Astrocyte (in vitro differentiated cells and primary cell): ENCODE results near the gene TGFB1. TPM values are rescaled to one million over a fixed set of nuclear protein-coding genes. Genes with fewer than 3 reads are reported as not detected.

ENCODE experiments used
- DNase-seq: peaks from one replicate; pipeline ENCODE4 v3.0.0-alpha.2; 2010; ENCODE audit warnings: low read depth
- FAIRE-seq: peaks from 2 replicates; lab custom pipeline; 2011; peaks lifted over from hg19 to GRCh38; lab: Jason Lieb, UNC
- H2AFZ ChIP-seq: 2 replicates; pipeline ENCODE4 v1.6.0; 2012; ENCODE audit warnings: low read depth, low read length, inconsistent platforms
- H3K27ac ChIP-seq: 2 replicates; pipeline ENCODE4 v1.5.1; 2011; ENCODE audit warnings: low read depth, low read length, inconsistent platforms
- H3K27me3 ChIP-seq: 2 replicates; pipeline ENCODE4 v1.6.0; 2011; ENCODE audit warnings: low read length, inconsistent platforms; ENCODE audit not compliant: insufficient read depth
- H3K36me3 ChIP-seq: 2 replicates; pipeline ENCODE4 v1.5.1; 2011; ENCODE audit warnings: low read length, inconsistent platforms; ENCODE audit not compliant: insufficient read depth
- H3K4me1 ChIP-seq: 2 replicates; pipeline ENCODE4 v1.5.1; 2011; ENCODE audit warnings: low read length, inconsistent platforms; ENCODE audit not compliant: insufficient read depth
- H3K4me2 ChIP-seq: 2 replicates; pipeline ENCODE4 v1.6.0; 2012; ENCODE audit warnings: low read length, inconsistent platforms
- H3K4me3 ChIP-seq: 2 replicates; pipeline ENCODE4 v1.5.1; 2011; ENCODE audit warnings: low read depth, mild to moderate bottlenecking, low read length, inconsistent platforms; ENCODE audit not compliant: insufficient read depth
- H3K79me2 ChIP-seq: 2 replicates; pipeline ENCODE4 v1.6.0; 2012; ENCODE audit warnings: mild to moderate bottlenecking, low read length, inconsistent platforms; ENCODE audit not compliant: insufficient read depth
- H3K9ac ChIP-seq: 2 replicates; pipeline ENCODE4 v1.6.0; 2012; ENCODE audit warnings: mild to moderate bottlenecking, low read length, inconsistent platforms
- H3K9me3 ChIP-seq: 2 replicates; pipeline ENCODE4 v1.5.1; 2012; ENCODE audit warnings: low read depth, mild to moderate bottlenecking, low read length, inconsistent platforms; ENCODE audit not compliant: insufficient read depth
- H4K20me1 ChIP-seq: 2 replicates; pipeline ENCODE4 v1.6.0; 2012; ENCODE audit warnings: low read length, inconsistent platforms; ENCODE audit not compliant: insufficient read depth
- H3K27ac Mint-ChIP-seq: one replicate; pipeline ENCODE4 v1.8.0; 2021; ENCODE audit warnings: mild to moderate bottlenecking, mixed read lengths; ENCODE audit not compliant: unreplicated experiment
- H3K27me3 Mint-ChIP-seq: one replicate; pipeline ENCODE4 v1.8.0; 2021; ENCODE audit warnings: low read depth, mixed read lengths; ENCODE audit not compliant: unreplicated experiment
- H3K36me3 Mint-ChIP-seq: one replicate; pipeline ENCODE4 v1.8.0; 2021; ENCODE audit warnings: low read depth, mixed read lengths; ENCODE audit not compliant: unreplicated experiment
- H3K4me1 Mint-ChIP-seq: one replicate; pipeline ENCODE4 v1.8.0; 2021; ENCODE audit warnings: low read depth, mixed read lengths; ENCODE audit not compliant: unreplicated experiment
- H3K4me3 Mint-ChIP-seq: one replicate; pipeline ENCODE4 v1.8.0; 2021; ENCODE audit warnings: mild to moderate bottlenecking, moderate library complexity, mixed read lengths; ENCODE audit not compliant: unreplicated experiment
- H3K9me3 Mint-ChIP-seq: one replicate; pipeline ENCODE4 v1.8.0; 2021; ENCODE audit warnings: mild to moderate bottlenecking, mixed read lengths; ENCODE audit not compliant: unreplicated experiment
- CTCF ChIP-seq: IDR thresholded peaks from 2 replicates; pipeline ENCODE4 v1.5.1; 2011; ENCODE audit warnings: low read depth, mild to moderate bottlenecking, inconsistent platforms, low read length, moderate library complexity; ENCODE audit not compliant: insufficient read depth
- EZH2 ChIP-seq: IDR thresholded peaks from 2 replicates; pipeline ENCODE4 v1.6.1; 2012; ENCODE audit warnings: mild to moderate bottlenecking, low read length, inconsistent platforms; ENCODE audit not compliant: insufficient read depth
- total RNA-seq: library from RNA; stranded (reverse); gene quantifications from 2 replicates; pipeline ENCODE4 v1.2.1, GENCODE V29; 2021

The TGFB1 gene
- total RNA-seq, 1 donor from 2014 or later: 155 TPM

GRCh38 chr19:41327076-41327575 is 26.6 kb downstream of the TGFB1 start:
- Mint-ChIP-seq H3K27me3 (no peaks in the 10 kb centered on the region), H3K4me1 (peaks cover 50% of the 10 kb centered on the region), H3K36me3 (peaks cover 17% of the 10 kb centered on the region), H3K27ac (peak overlapping the region; percentile 70), H3K4me3 (peak overlapping the region; percentile 36), H3K9me3 (no peaks in the 10 kb centered on the region)
- peak overlapping the region; percentile 100 for H3K27ac ChIP-seq
- peaks cover 10% of the 10 kb centered on the region for H3K79me2 ChIP-seq
- H2AFZ ChIP-seq: no peak overlapping the region
- H3K4me3 ChIP-seq: peak overlapping the region; percentile 3
- TF ChIP-seq CTCF (no peak), EZH2 (no peak)
- no peaks in the 10 kb centered on the region for H3K27me3 ChIP-seq
- peaks cover 11% of the 10 kb centered on the region for H4K20me1 ChIP-seq
- FAIRE-seq (no peak), DNase-seq (no peak)
- peaks cover 14% of the 10 kb centered on the region for H3K36me3 ChIP-seq
- H3K4me1 ChIP-seq: peaks cover 68% of the 10 kb centered on the region
- H3K9ac ChIP-seq: peak overlapping the region; percentile 95
- no peaks in the 10 kb centered on the region for H3K9me3 ChIP-seq
- peak overlapping the region; percentile 78 for H3K4me2 ChIP-seq

DNA sequence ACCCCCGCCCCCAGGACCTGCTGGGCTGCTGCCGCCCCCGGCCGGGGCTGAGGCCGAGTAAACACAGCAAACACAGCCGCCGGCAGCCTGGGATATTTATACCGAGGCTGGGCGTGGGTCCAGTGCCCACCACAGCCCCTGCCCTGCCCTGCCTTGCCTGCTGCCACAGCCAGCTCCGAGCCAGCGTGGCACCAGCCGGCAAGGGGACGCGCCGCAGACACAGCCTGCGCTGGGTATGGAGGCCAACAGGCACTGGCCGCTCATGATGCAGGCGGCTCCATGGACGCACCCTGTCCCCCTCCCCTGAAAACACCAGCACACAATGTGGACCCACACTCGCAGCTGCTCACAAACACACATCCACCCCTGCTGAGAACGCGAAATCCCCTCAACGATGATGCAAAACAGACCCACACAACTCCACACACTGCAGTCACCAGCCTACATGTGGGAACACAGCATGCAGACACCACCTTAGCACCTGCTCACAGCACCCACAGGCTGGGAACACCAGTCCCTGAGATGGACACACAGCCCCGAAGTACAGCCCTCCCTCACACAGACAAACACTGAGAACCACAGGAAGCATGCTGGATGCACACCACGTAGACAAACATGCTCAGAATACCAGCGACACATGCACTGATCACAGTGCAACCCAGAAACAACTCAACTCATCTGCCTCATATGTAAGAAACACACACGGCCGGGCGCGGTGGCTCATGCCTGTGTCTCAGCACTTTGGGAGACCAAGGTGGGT is 27.6 kb downstream of the TGFB1 start:
- peak; percentile 80 for DNase-seq
- H2AFZ ChIP-seq: no peak overlapping the region

More for the DNA sequence above, 27.6 kb downstream of the TGFB1 start:
- H3K27ac ChIP-seq: peak overlapping the region; percentile 100
- no peaks in the 10 kb centered on the region for H3K9me3 ChIP-seq
- H4K20me1 ChIP-seq: peaks cover 9% of the 10 kb centered on the region
- FAIRE-seq: no peak
- Mint-ChIP-seq H3K9me3 (no peaks in the 10 kb centered on the region), H3K27ac (peak overlapping the region; percentile 70), H3K27me3 (no peaks in the 10 kb centered on the region), H3K4me1 (peaks cover 55% of the 10 kb centered on the region), H3K36me3 (peaks cover 17% of the 10 kb centered on the region), H3K4me3 (peak overlapping the region; percentile 37)
- H3K79me2 ChIP-seq: peaks cover 10% of the 10 kb centered on the region
- TF ChIP-seq CTCF (no peak), EZH2 (no peak)
- peak overlapping the region; percentile 95 for H3K9ac ChIP-seq
- H3K4me1 ChIP-seq: peaks cover 78% of the 10 kb centered on the region
- peaks cover 12% of the 10 kb centered on the region for H3K36me3 ChIP-seq
- no peaks in the 10 kb centered on the region for H3K27me3 ChIP-seq
- peak overlapping the region; percentile 12 for H3K4me3 ChIP-seq
- H3K4me2 ChIP-seq: peak overlapping the region; percentile 78
